ENCODE measurements around the gene ONECUT1.

DNA sequence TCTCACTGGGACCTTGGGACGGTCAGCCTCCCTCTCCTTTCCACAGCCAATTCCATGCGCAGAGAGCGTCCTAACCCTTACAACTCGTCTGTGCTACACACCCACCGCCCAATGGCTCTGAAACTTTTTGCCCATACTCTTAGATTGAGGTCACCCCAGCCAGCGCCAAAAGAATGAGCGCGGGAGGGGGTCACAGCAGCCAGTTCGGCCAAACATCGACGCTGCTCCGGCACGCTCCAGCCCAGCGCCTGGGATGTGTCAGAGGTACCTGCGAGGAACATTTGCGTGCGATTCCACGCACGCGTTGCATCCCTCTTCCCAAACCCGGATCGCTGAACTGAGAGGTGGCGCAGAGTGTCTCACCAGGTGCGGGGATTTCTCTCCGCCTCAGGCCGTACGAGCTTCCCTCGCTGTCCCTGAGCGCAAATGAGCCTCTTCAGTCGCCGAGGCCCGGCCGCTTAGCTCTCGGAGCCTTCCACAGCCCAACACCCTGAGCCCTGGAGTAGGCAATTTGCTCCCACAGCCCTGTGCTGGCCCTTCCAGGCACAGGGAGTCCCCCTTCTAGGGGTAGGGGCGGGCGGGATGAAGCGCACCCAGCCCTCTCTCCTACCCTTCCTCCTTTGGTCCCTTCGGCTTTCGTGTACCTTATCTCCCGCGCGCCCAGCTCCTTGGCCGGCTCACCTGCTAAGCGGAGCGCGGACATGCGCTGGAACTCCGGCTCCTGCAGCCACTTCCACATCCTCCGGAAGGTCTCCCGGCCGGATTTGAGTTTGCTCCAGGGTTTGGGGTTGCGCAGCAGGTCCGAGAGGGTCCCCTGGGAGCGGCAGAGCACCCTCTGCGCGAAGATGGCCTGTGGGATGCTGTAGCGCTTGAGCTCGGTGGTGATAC is 1.8 kb downstream of the ONECUT1 start:
- TF ChIP-seq EZH2phosphoT487 (IDR thresholded peaks at IDR 0.05; ENCODE audit: borderline replicate concordance, low read depth, low read length), result no peak
- TF ChIP-seq, protein P1, sequence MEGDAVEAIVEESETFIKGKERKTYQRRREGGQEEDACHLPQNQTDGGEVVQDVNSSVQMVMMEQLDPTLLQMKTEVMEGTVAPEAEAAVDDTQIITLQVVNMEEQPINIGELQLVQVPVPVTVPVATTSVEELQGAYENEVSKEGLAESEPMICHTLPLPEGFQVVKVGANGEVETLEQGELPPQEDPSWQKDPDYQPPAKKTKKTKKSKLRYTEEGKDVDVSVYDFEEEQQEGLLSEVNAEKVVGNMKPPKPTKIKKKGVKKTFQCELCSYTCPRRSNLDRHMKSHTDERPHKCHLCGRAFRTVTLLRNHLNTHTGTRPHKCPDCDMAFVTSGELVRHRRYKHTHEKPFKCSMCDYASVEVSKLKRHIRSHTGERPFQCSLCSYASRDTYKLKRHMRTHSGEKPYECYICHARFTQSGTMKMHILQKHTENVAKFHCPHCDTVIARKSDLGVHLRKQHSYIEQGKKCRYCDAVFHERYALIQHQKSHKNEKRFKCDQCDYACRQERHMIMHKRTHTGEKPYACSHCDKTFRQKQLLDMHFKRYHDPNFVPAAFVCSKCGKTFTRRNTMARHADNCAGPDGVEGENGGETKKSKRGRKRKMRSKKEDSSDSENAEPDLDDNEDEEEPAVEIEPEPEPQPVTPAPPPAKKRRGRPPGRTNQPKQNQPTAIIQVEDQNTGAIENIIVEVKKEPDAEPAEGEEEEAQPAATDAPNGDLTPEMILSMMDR (conservative IDR thresholded peaks at IDR 0.05; ENCODE audit: low read length), result no peak

Data from OCI-LY7 (cell line).